K562 (cell line): ENCODE results near the gene TFAP2D. TPM values are rescaled to one million over a fixed set of nuclear protein-coding genes. Genes with fewer than 3 reads are reported as not detected.

ENCODE experiments used
- FOXK2 ChIP-seq, 2 experiments: fragments of 450-650 bp; IDR thresholded peaks in 1 of 2; conservative IDR thresholded peaks in 1 of 2; 2 replicates each; pipeline ENCODE4 v1.6.1; 2016; ENCODE audit warnings: low read depth in 2 of 2, mild to moderate bottlenecking in 1 of 2
- GTF2E2 ChIP-seq: fragments of 200-800 bp; sonication (Bioruptor generic); IDR thresholded peaks from 2 replicates; pipeline ENCODE4 v1.6.1; 2016; ENCODE audit warnings: missing genetic modification characterization, missing compliant biosample characterization
- OTX1 ChIP-seq: fragments of 450-650 bp; formaldehyde crosslinking; IDR thresholded peaks from 2 replicates; pipeline ENCODE4 v1.4.0; 2022; ENCODE audit warnings: mild to moderate bottlenecking
- RFX5 ChIP-seq: IDR thresholded peaks from 2 replicates; pipeline ENCODE4 v1.6.1; 2011; ENCODE audit warnings: low read depth, mild to moderate bottlenecking, improper control_type of control experiment, low read length
- RHOXF2B ChIP-seq: fragments of 250-450 bp; sonication (Bioruptor Pico); conservative IDR thresholded peaks from 2 replicates; pipeline ENCODE4 v1.5.1; 2021
- SP1 ChIP-seq: sonication (generic); formaldehyde crosslinking; IDR thresholded peaks from 2 replicates; pipeline ENCODE4 v1.8.1; 2022; ENCODE audit warnings: mild to moderate bottlenecking, missing genetic modification reagents
- TAF9B ChIP-seq: fragments of 450-650 bp; IDR thresholded peaks from 2 replicates; pipeline ENCODE4 v1.6.1; 2018; ENCODE audit warnings: mild to moderate bottlenecking; ENCODE audit not compliant: partially characterized antibody
- TRIM28 ChIP-seq: fragments of 450-650 bp; IDR thresholded peaks from 2 replicates; pipeline ENCODE4 v1.6.1; 2017
- polyA plus RNA-seq, 8 experiments: library from polyadenylated mRNA; depleted of rRNA in 4 of 8; stranded (reverse) in 5 of 8; unstranded in 3 of 8; fragments of >200 nt; fragmentation: Nextera tagmentation in 2 of 8; fragmentation: Illumina TruSeq in 1 of 8; extraction: Ambion mirVana in 2 of 8; extraction: Trizol in 1 of 8; gene quantifications; 2 replicates each; pipeline versions ENCODE4 v1.2.1 to v1.2.3, GENCODE V29; 2011 to 2014; ENCODE audit warnings: inconsistent platforms in 1 of 8, missing spikeins in 1 of 8
- total RNA-seq, 7 experiments: library from RNA; depleted of rRNA in 6 of 7; stranded (reverse); fragments of >200 nt in 6 of 7; fragmentation: Illumina TruSeq in 2 of 7; extraction: Trizol in 2 of 7; gene quantifications; 2 replicates each; pipeline versions ENCODE4 v1.2.1 to v1.2.3, GENCODE V29; 2011 to 2021; ENCODE audit warnings: low replicate concordance in 1 of 7
- TF ChIP-seq, protein P1 (sequence below): fragments of 450-650 bp; IDR thresholded peaks from 2 replicates; pipeline ENCODE4 v1.6.1; 2018; ENCODE audit not compliant: partially characterized antibody
- TF ChIP-seq, protein P2 (sequence below): fragments of 450-650 bp; IDR thresholded peaks from 2 replicates; pipeline ENCODE4 v1.7.1; 2018; ENCODE audit warnings: mild to moderate bottlenecking, low read depth; ENCODE audit not compliant: partially characterized antibody
- TF ChIP-seq, protein P3 (sequence below): sonication (generic); formaldehyde crosslinking; IDR thresholded peaks from 2 replicates; pipeline ENCODE4 v1.8.0; 2023; ENCODE audit warnings: missing genetic modification reagents, mild to moderate bottlenecking, borderline replicate concordance
- TF ChIP-seq, protein P4 (sequence below), 3 experiments: IDR thresholded peaks in 2 of 3; conservative IDR thresholded peaks in 1 of 3; 2 replicates each; pipeline ENCODE4 v1.5.1; 2011 to 2012; ENCODE audit warnings: low read length in 3 of 3, mild to moderate bottlenecking in 3 of 3, control low read depth in 2 of 3, improper control_type of control experiment in 1 of 3, inconsistent platforms in 1 of 3, low read depth in 1 of 3, mixed read lengths in 1 of 3, moderate library complexity in 1 of 3; ENCODE audit not compliant: insufficient read depth in 2 of 3

The TFAP2D gene
- total and polyA plus RNA-seq, 9 of the 15 experiments (the other 6 are each of a cell fraction or from before 2014, with no cell fraction given) = not detected

DNA sequence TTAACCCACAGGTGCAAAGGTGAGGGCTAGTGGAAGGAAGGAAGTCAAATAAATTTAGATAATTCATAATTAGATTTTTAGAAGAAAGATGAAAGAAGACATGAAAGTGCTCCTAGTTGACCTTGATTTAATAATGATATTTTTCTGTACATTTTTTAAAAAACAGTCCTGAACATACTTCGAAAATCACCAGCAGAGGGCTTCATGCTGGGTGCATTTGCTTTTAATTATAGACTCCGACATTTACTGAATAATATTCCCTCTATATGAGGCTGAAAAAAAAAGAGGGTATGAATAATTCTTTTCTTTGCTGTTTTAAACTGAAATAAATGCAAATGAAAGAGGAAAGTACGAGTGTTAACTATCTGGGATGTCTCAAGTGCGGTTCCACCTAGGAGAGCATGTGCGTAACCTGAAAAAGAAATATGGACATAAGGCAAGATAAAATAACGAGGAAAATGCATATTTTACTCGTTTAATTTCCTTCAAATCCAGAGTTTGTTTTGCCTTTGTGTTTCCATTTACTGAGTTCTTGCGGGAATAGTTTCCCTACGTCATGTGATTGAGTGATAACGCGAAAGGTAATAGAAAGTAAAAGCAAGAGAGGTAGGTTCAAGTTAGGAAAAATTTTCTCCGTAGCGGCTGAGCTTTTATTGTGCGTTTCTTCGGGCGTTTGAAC is 102.2 kb downstream of the TFAP2D start (continued):
- TF ChIP-seq, protein P1, sequence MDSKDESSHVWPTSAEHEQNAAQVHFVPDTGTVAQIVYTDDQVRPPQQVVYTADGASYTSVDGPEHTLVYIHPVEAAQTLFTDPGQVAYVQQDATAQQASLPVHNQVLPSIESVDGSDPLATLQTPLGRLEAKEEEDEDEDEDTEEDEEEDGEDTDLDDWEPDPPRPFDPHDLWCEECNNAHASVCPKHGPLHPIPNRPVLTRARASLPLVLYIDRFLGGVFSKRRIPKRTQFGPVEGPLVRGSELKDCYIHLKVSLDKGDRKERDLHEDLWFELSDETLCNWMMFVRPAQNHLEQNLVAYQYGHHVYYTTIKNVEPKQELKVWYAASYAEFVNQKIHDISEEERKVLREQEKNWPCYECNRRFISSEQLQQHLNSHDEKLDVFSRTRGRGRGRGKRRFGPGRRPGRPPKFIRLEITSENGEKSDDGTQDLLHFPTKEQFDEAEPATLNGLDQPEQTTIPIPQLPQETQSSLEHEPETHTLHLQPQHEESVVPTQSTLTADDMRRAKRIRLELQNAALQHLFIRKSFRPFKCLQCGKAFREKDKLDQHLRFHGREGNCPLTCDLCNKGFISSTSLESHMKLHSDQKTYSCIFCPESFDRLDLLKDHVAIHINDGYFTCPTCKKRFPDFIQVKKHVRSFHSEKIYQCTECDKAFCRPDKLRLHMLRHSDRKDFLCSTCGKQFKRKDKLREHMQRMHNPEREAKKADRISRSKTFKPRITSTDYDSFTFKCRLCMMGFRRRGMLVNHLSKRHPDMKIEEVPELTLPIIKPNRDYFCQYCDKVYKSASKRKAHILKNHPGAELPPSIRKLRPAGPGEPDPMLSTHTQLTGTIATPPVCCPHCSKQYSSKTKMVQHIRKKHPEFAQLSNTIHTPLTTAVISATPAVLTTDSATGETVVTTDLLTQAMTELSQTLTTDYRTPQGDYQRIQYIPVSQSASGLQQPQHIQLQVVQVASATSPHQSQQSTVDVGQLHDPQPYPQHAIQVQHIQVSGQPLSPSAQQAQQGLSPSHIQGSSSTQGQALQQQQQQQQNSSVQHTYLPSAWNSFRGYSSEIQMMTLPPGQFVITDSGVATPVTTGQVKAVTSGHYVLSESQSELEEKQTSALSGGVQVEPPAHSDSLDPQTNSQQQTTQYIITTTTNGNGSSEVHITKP = peak; percentile 66
- TF ChIP-seq SP1 (CRISPR knock-in tag) = no peak
- no peak for TF ChIP-seq TAF9B
- 0 out of 2 replicates have a peak, but pooled peaks have one; percentile 13 for TF ChIP-seq TRIM28
- TF ChIP-seq RFX5 = no peak
- TF ChIP-seq GTF2E2 (tag) = 0 out of 2 replicates have a peak, but pooled peaks have one; percentile 19
- TF ChIP-seq, protein P2, sequence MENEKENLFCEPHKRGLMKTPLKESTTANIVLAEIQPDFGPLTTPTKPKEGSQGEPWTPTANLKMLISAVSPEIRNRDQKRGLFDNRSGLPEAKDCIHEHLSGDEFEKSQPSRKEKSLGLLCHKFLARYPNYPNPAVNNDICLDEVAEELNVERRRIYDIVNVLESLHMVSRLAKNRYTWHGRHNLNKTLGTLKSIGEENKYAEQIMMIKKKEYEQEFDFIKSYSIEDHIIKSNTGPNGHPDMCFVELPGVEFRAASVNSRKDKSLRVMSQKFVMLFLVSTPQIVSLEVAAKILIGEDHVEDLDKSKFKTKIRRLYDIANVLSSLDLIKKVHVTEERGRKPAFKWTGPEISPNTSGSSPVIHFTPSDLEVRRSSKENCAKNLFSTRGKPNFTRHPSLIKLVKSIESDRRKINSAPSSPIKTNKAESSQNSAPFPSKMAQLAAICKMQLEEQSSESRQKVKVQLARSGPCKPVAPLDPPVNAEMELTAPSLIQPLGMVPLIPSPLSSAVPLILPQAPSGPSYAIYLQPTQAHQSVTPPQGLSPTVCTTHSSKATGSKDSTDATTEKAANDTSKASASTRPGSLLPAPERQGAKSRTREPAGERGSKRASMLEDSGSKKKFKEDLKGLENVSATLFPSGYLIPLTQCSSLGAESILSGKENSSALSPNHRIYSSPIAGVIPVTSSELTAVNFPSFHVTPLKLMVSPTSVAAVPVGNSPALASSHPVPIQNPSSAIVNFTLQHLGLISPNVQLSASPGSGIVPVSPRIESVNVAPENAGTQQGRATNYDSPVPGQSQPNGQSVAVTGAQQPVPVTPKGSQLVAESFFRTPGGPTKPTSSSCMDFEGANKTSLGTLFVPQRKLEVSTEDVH = no peak
- no peak for TF ChIP-seq RHOXF2B (CRISPR knock-in tag)
- TF ChIP-seq FOXK2 (conservative IDR thresholded peaks at IDR 0.05 in 1 of 2, IDR thresholded peaks at IDR 0.05 in 1 of 2; ENCODE audit: low read depth in 2 of 2) = peak in 1 of 2 experiments; percentile 6; a peak in 1 of 4 replicates
- no peak for TF ChIP-seq OTX1 (CRISPR knock-in tag)
- TF ChIP-seq, protein P3, sequence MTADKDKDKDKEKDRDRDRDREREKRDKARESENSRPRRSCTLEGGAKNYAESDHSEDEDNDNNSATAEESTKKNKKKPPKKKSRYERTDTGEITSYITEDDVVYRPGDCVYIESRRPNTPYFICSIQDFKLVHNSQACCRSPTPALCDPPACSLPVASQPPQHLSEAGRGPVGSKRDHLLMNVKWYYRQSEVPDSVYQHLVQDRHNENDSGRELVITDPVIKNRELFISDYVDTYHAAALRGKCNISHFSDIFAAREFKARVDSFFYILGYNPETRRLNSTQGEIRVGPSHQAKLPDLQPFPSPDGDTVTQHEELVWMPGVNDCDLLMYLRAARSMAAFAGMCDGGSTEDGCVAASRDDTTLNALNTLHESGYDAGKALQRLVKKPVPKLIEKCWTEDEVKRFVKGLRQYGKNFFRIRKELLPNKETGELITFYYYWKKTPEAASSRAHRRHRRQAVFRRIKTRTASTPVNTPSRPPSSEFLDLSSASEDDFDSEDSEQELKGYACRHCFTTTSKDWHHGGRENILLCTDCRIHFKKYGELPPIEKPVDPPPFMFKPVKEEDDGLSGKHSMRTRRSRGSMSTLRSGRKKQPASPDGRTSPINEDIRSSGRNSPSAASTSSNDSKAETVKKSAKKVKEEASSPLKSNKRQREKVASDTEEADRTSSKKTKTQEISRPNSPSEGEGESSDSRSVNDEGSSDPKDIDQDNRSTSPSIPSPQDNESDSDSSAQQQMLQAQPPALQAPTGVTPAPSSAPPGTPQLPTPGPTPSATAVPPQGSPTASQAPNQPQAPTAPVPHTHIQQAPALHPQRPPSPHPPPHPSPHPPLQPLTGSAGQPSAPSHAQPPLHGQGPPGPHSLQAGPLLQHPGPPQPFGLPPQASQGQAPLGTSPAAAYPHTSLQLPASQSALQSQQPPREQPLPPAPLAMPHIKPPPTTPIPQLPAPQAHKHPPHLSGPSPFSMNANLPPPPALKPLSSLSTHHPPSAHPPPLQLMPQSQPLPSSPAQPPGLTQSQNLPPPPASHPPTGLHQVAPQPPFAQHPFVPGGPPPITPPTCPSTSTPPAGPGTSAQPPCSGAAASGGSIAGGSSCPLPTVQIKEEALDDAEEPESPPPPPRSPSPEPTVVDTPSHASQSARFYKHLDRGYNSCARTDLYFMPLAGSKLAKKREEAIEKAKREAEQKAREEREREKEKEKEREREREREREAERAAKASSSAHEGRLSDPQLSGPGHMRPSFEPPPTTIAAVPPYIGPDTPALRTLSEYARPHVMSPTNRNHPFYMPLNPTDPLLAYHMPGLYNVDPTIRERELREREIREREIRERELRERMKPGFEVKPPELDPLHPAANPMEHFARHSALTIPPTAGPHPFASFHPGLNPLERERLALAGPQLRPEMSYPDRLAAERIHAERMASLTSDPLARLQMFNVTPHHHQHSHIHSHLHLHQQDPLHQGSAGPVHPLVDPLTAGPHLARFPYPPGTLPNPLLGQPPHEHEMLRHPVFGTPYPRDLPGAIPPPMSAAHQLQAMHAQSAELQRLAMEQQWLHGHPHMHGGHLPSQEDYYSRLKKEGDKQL (CRISPR knock-in tag) = no peak
- TF ChIP-seq, protein P4, sequence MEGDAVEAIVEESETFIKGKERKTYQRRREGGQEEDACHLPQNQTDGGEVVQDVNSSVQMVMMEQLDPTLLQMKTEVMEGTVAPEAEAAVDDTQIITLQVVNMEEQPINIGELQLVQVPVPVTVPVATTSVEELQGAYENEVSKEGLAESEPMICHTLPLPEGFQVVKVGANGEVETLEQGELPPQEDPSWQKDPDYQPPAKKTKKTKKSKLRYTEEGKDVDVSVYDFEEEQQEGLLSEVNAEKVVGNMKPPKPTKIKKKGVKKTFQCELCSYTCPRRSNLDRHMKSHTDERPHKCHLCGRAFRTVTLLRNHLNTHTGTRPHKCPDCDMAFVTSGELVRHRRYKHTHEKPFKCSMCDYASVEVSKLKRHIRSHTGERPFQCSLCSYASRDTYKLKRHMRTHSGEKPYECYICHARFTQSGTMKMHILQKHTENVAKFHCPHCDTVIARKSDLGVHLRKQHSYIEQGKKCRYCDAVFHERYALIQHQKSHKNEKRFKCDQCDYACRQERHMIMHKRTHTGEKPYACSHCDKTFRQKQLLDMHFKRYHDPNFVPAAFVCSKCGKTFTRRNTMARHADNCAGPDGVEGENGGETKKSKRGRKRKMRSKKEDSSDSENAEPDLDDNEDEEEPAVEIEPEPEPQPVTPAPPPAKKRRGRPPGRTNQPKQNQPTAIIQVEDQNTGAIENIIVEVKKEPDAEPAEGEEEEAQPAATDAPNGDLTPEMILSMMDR (IDR thresholded peaks at IDR 0.05 in 2 of 3, conservative IDR thresholded peaks at IDR 0.05 in 1 of 3; ENCODE audit: insufficient read depth in 2 of 3, low read depth in 1 of 3, low read length in 3 of 3) = peak; percentile 49 to 75 (median 52); a peak in 4 of 6 replicates
